ENCODE data around the gene CDC42SE1.

The CDC42SE1 gene

GRCh38 chr1:151054971-151055547, 4.4 kb downstream of the CDC42SE1 start:
- DNase-seq (ENCODE audit: low read depth in 2 of 2), result no peak
- no peak overlapping the region for H3K4me3 ChIP-seq (replicated peaks in 1 of 2; ENCODE audit: low read depth in 2 of 2, low read length in 2 of 2)
- TF ChIP-seq, protein P1, sequence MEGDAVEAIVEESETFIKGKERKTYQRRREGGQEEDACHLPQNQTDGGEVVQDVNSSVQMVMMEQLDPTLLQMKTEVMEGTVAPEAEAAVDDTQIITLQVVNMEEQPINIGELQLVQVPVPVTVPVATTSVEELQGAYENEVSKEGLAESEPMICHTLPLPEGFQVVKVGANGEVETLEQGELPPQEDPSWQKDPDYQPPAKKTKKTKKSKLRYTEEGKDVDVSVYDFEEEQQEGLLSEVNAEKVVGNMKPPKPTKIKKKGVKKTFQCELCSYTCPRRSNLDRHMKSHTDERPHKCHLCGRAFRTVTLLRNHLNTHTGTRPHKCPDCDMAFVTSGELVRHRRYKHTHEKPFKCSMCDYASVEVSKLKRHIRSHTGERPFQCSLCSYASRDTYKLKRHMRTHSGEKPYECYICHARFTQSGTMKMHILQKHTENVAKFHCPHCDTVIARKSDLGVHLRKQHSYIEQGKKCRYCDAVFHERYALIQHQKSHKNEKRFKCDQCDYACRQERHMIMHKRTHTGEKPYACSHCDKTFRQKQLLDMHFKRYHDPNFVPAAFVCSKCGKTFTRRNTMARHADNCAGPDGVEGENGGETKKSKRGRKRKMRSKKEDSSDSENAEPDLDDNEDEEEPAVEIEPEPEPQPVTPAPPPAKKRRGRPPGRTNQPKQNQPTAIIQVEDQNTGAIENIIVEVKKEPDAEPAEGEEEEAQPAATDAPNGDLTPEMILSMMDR (IDR thresholded peaks at IDR 0.05; ENCODE audit: low read depth, low read length), result no peak

- no peak for DNase-seq (ENCODE audit: low read depth in 2 of 2)
- TF ChIP-seq, protein P1 (IDR thresholded peaks at IDR 0.05; ENCODE audit: low read depth, low read length), result no peak
- no peak overlapping the region for H3K4me3 ChIP-seq (replicated peaks in 1 of 2; ENCODE audit: low read depth in 2 of 2, low read length in 2 of 2)
Observed at GRCh38 chr1:151051356-151052009, 7.9 kb downstream of the CDC42SE1 start.

DNA sequence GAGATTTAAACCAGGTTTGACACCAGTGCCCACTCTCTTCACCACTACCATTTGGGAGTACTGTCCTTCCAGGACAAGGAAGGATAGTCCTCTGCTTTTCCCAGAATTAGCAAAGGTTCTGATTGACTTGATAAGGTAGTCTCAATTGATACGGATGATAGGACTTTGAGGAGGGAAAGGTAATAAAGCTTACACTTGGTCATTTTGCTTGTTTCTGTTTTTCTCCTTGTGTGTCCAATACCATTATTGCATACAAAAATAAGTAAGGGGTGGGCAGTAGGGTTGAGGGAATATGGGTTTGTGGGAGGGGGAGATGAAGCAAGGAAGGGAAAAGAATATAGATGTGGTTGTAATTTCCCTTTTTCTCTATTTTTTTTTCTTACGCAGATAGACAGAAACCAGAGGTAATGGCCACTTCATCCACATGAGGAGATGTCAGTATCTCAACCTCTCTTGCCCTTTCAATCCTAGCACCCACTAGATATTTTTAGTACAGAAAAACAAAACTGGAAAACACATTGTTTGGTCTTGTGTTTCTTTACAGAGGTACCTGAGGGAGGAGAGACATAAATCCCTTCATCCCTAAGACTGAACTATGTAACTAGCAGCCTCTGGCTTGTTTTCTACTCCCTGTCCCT, 9.3 kb downstream of the CDC42SE1 start:
- H3K4me3 ChIP-seq (replicated peaks in 1 of 2; ENCODE audit: low read depth in 2 of 2, low read length in 2 of 2), result no peak overlapping the region
- TF ChIP-seq, protein P1 (IDR thresholded peaks at IDR 0.05; ENCODE audit: low read depth, low read length), result no peak
- no peak for DNase-seq (ENCODE audit: low read depth in 2 of 2)

DNA sequence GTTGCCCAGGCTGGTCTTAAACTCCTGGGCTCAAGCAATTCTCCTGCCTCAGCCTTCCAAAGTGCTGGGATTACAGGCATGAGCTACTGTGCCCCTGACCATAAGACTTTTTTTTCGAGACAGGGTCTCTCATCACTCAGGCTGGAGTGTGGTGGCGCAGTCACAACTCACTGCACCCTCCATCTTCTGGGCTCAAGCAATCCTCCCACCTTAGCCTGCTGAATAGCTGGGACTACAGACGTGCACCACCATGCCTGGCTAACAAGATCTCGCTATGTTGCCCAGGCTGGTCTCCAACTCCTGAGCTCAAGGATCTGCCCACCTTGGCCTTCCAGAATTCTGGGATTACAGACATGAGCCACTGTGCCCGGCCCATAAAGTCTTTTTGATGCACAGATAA, 10.0 kb downstream of the CDC42SE1 start:
- TF ChIP-seq, protein P1 (IDR thresholded peaks at IDR 0.05; ENCODE audit: low read depth, low read length), result no peak
- no peak for DNase-seq (ENCODE audit: low read depth in 2 of 2)
- H3K4me3 ChIP-seq (replicated peaks in 1 of 2; ENCODE audit: low read depth in 2 of 2, low read length in 2 of 2), result no peak overlapping the region

DNA sequence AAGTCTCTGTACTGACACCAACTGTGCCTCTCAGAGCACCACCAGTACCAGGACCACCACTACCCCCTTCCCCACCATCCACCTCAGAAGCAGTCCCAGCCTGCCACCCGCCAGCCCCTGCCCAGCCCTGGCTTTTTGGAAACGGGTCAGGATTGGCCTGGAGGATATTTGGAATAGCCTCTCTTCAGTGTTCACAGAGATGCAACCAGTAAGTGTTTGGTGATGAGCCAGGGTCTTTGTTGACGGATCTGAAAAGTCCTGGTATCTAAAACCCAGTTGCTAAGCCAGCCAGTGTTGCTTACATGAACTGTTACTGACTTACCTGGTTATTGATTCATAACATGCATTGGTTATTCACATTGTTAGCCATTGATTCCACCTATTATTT, 10.8 kb downstream of the CDC42SE1 start:
- no peak for DNase-seq (ENCODE audit: low read depth in 2 of 2)
- H3K4me3 ChIP-seq (replicated peaks in 1 of 2; ENCODE audit: low read depth in 2 of 2, low read length in 2 of 2), result peak overlapping the region; percentile 65 to 73
- TF ChIP-seq, protein P1 (IDR thresholded peaks at IDR 0.05; ENCODE audit: low read depth, low read length), result no peak

DNA sequence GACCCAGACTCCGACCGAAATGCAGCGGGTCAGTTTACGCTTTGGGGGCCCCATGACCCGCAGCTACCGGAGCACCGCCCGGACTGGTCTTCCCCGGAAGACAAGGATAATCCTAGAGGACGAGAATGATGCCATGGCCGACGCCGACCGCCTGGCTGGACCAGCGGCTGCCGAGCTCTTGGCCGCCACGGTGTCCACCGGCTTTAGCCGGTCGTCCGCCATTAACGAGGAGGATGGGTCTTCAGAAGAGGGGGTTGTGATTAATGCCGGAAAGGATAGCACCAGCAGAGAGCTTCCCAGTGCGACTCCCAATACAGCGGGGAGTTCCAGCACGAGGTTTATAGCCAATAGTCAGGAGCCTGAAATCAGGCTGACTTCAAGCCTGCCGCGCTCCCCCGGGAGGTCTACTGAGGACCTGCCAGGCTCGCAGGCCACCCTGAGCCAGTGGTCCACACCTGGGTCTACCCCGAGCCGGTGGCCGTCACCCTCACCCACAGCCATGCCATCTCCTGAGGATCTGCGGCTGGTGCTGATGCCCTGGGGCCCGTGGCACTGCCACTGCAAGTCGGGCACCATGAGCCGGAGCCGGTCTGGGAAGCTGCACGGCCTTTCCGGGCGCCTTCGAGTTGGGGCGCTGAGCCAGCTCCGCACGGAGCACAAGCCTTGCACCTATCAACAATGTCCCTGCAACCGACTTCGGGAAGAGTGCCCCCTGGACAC, 11.3 kb downstream of the CDC42SE1 start:
- TF ChIP-seq, protein P1 (IDR thresholded peaks at IDR 0.05; ENCODE audit: low read depth, low read length), result peak; percentile 53
- peak; percentile 72 to 76 for DNase-seq (ENCODE audit: low read depth in 2 of 2)
- H3K4me3 ChIP-seq (replicated peaks in 1 of 2; ENCODE audit: low read depth in 2 of 2, low read length in 2 of 2), result peak overlapping the region; percentile 65 to 73
